Calu3 (cell line): Measurements from ENCODE around the gene FOXK1. TPM values are rescaled to one million over a fixed set of nuclear protein-coding genes. Genes with fewer than 3 reads are reported as not detected.

Experiments
- BruUV-seq: library from RNA; stranded (reverse); fragments of 400-500 nt; replicated peaks from 2 replicates; lab custom pipeline; 2021; lab: Mats Ljungman, UMichigan
- CTCF ChIA-PET: fragments of 300-600 bp; sonication (Branson Sonifier 250); formaldehyde crosslinking; loops from one replicate; lab custom pipeline; 2022; ENCODE audit warnings: antibody characterized with exemption; lab: Charles Lee
- DNase-seq: peaks from one replicate; pipeline ENCODE4 v3.0.0; 2022
- H3K27ac Mint-ChIP-seq: one replicate; pipeline ENCODE4 v1.8.0; 2022; ENCODE audit warnings: mixed read lengths; ENCODE audit not compliant: unreplicated experiment
- H3K27me3 Mint-ChIP-seq: one replicate; pipeline ENCODE4 v1.8.0; 2022; ENCODE audit warnings: mixed read lengths; ENCODE audit not compliant: unreplicated experiment
- H3K36me3 Mint-ChIP-seq: one replicate; pipeline ENCODE4 v1.8.0; 2022; ENCODE audit warnings: mild to moderate bottlenecking, moderate library complexity, mixed read lengths; ENCODE audit not compliant: insufficient read depth, unreplicated experiment
- H3K4me1 Mint-ChIP-seq: one replicate; pipeline ENCODE4 v1.8.0; 2022; ENCODE audit warnings: mild to moderate bottlenecking, low read depth, mixed read lengths; ENCODE audit not compliant: unreplicated experiment
- H3K4me3 Mint-ChIP-seq: one replicate; pipeline ENCODE4 v1.8.0; 2022; ENCODE audit warnings: mild to moderate bottlenecking, low read depth, moderate library complexity, mixed read lengths; ENCODE audit not compliant: unreplicated experiment
- H3K9me3 Mint-ChIP-seq: one replicate; pipeline ENCODE4 v1.8.0; 2022; ENCODE audit warnings: low read depth, mixed read lengths; ENCODE audit not compliant: unreplicated experiment
- CTCF ChIP-seq: fragments of 200-600 bp; IDR thresholded peaks from one replicate; pipeline ENCODE4 v1.8.0; 2022; ENCODE audit warnings: antibody characterized with exemption; ENCODE audit not compliant: unreplicated experiment
- intact Hi-C: fragments of 100-400 bp; cut with micrococcal nuclease; formaldehyde crosslinking; loops from one replicate; pipeline ENCODE4 v1.10.0; 2022; ENCODE audit not compliant: unreplicated experiment
- total RNA-seq: library from RNA; stranded (reverse); gene quantifications from 2 replicates; pipeline ENCODE4 v1.2.3, GENCODE V29; 2022

Gene FOXK1
- total RNA-seq, 1 experiment from 2014 or later: 65.9 TPM

- CTCF ChIA-PET: interaction anchor here (0.6 to 2.5 kb wide), 6 partner anchors 9 to 720 kb away, joined by 3 to 16 read pairs (median 6); partner anchors contain the start of gene AP5Z1
- BruUV-seq: TSS peak; percentile 89
These were observed 64.2 kb downstream of the FOXK1 start for GRCh38 chr7:4745971-4746919.

DNA sequence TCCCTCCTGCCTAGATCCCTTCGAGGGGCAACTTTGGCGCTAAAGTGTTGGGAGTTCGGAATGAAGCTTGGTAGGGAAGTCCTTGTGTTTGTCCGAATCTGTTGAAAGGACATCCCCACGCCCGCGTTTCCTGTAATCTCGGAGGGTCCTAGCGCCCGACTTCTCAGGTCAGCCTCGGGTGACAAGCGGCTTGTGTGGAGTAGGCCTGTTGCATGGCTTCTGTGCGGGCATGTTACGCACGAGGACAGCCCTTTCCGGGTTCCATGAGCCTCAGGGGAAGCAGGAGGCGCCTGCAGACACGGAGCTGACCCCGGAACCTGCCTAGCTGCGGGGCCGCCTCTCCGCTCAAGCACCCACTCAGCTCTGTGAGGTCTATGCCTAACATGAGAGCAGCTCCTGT, 64.9 kb downstream of the FOXK1 start:
- Mint-ChIP-seq H3K27ac (peak overlapping the region; percentile 70), H3K36me3 (peaks cover 88% of the 10 kb centered on the region), H3K4me3 (no peak overlapping the region), H3K27me3 (no peaks in the 10 kb centered on the region), H3K4me1 (peaks cover 53% of the 10 kb centered on the region), H3K9me3 (no peaks in the 10 kb centered on the region)
- CTCF ChIA-PET: interaction anchor here (0.6 to 1.2 kb wide), 2 partner anchors 105 to 719 kb away, joined by 3 to 7 read pairs; no protein-coding TSS in a partner anchor
- no peak for DNase-seq
- TF ChIP-seq CTCF: no peak
- BruUV-seq: no TSS peak
- intact Hi-C loops: no loop called here

More at GRCh38 chr7:4745971-4746919, 64.2 kb downstream of the FOXK1 start:
- intact Hi-C loops: loop anchor here (2.0 kb wide), 2 partner anchors 61 to 105 kb away; no protein-coding TSS in a partner anchor
- peak; percentile 56 for DNase-seq
- Mint-ChIP-seq H3K4me1 (peaks cover 53% of the 10 kb centered on the region), H3K27ac (peak overlapping the region; percentile 70), H3K27me3 (no peaks in the 10 kb centered on the region), H3K9me3 (no peaks in the 10 kb centered on the region), H3K4me3 (peak overlapping the region; percentile 66), H3K36me3 (peaks cover 95% of the 10 kb centered on the region)
- TF ChIP-seq CTCF: no peak

DNA sequence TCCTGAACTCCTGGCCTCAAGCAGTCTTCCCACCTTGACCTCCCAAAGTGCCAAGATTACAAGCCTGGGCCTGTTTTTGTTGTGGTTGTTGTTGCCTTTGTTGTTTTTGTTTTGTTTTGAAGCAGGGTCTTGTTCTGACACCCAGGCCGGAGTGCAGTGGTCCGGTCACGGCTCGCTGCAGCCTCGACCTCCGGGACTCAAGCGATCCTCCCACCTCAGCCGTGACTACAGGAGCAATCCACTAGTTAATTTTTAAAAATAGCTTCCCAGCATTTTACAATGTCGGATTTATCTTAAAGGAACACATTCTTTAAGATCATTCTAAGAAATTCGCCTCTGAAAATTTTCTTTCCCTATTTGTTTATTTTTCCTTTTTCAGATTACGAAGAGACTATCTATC, 65.7 kb downstream of the FOXK1 start:
- no peak for TF ChIP-seq CTCF
- H3K36me3 Mint-ChIP-seq: peaks cover 89% of the 10 kb centered on the region
- intact Hi-C loops: no loop called here
- H3K27ac Mint-ChIP-seq: peak overlapping the region; percentile 70
- H3K27me3 Mint-ChIP-seq: no peaks in the 10 kb centered on the region
- CTCF ChIA-PET: interaction anchor here (1.0 kb wide), 1 partner anchor 116 kb away, joined by 3 read pairs; no protein-coding TSS in a partner anchor
- BruUV-seq: no TSS peak
- H3K9me3 Mint-ChIP-seq: no peaks in the 10 kb centered on the region
- no peak overlapping the region for H3K4me3 Mint-ChIP-seq
- DNase-seq: no peak
- H3K4me1 Mint-ChIP-seq: peaks cover 53% of the 10 kb centered on the region

DNA sequence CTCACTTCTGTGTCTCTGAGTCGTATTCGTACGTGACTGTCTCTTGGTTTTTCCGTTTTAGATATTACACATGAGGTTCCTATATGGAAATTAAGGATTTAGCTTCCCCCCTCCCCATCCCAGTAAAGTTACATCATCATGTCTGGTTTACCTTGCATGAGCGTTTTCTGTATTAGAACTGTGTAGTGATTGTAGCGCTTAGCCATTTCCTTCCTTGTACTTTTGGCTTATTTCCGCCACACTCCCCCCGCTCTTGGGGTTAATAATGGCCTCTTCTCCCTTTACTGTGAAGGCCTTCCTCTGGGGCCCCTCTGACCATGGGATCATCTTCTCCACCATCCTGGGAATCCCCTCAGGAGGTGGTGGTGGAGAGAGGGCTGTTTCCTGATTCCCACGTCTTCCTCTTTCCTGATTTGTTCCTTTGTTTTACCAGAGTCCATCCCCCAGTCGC, 66.2 kb downstream of the FOXK1 start:
- intact Hi-C loops: no loop called here
- no peak for TF ChIP-seq CTCF
- Mint-ChIP-seq H3K4me1 (peaks cover 48% of the 10 kb centered on the region), H3K9me3 (no peaks in the 10 kb centered on the region), H3K27me3 (no peaks in the 10 kb centered on the region), H3K27ac (peak overlapping the region; percentile 70), H3K4me3 (no peak overlapping the region), H3K36me3 (peaks cover 89% of the 10 kb centered on the region)
- CTCF ChIA-PET: interaction anchor here (1.0 kb wide), 1 partner anchor 117 kb away, joined by 3 read pairs; no protein-coding TSS in a partner anchor
- DNase-seq: no peak
- no TSS peak for BruUV-seq
